ENCODE measurements around the gene RFTN1. TPM values are rescaled to one million over a fixed set of nuclear protein-coding genes. Genes with fewer than 3 reads are reported as not detected.

The RFTN1 gene
- total RNA-seq, 1 donor = 73.0 TPM

DNA sequence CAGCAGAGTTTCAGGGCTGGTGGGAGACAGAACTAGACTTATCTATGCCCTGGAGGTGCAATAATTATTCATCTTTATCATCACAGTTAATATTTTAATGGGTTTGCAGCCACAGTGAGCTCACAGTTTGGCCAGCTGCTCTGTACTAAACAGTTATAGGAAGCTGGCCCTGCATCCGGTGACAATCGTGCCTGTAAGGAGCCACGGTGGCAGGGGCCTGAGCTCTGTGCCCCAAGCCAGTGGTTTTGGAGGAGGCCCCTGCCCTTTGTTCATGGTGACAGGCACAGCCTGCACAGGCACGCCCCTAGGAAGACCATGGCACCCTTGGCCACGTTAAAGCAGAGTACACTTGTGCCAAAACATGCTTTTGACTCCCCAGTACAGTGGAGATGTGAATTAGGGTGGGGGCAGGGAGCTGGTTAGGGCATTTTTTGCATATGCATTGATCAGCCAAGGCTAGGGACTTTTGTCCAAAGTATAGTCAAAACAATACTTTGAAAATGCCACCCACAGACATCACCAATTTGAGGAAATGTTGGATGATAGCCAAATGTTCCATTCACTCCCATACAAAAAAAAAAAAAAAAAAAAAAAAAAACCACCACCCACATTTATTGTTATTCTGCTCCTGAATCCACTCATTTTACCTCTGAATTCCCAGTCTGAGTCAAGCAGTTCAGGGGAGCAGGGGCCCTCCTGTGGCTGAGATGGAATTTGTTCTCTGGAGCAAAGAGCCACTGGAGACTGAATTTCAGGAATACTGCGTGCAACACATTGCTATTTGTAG is 3.4 kb upstream of the RFTN1 start:
- TF ChIP-seq, protein P1, sequence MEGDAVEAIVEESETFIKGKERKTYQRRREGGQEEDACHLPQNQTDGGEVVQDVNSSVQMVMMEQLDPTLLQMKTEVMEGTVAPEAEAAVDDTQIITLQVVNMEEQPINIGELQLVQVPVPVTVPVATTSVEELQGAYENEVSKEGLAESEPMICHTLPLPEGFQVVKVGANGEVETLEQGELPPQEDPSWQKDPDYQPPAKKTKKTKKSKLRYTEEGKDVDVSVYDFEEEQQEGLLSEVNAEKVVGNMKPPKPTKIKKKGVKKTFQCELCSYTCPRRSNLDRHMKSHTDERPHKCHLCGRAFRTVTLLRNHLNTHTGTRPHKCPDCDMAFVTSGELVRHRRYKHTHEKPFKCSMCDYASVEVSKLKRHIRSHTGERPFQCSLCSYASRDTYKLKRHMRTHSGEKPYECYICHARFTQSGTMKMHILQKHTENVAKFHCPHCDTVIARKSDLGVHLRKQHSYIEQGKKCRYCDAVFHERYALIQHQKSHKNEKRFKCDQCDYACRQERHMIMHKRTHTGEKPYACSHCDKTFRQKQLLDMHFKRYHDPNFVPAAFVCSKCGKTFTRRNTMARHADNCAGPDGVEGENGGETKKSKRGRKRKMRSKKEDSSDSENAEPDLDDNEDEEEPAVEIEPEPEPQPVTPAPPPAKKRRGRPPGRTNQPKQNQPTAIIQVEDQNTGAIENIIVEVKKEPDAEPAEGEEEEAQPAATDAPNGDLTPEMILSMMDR (IDR thresholded peaks at IDR 0.05; ENCODE audit: insufficient read depth, low read depth, low read length) = peak; percentile 76
- H3K4me3 ChIP-seq (ENCODE audit: low read depth, low read length) = no peak overlapping the region
- DNase-seq (ENCODE audit: low read depth) = peak; percentile 78

DNA sequence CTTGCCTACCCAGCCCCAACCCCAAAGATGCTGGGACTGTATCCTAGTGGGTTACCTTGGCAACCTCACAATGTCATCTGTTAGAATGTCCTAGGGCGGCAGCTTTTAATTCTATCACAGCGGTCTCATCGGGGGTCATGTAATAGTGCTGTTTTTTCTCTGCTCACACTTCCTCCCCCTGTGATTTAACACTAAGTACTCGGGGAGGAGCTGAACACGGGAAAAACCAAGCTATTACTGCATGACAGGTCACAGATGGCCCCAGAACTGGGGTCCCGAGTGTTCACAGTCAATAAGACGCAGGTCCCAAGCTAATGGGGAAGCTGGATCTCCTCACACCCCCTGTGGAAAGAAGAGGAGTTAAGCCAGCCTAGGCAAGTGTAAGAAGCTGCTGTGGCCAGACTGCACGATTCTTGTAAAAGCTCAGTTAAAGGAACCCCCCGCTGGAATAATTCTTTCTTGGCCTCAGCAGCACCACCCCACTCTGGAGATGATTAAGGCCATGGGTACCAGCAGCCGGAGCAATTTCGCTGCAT is 2.5 kb upstream of the RFTN1 start:
- TF ChIP-seq, protein P1 (IDR thresholded peaks at IDR 0.05; ENCODE audit: insufficient read depth, low read depth, low read length) = no peak
- H3K4me3 ChIP-seq (ENCODE audit: low read depth, low read length) = no peak overlapping the region
- no peak for DNase-seq (ENCODE audit: low read depth)

DNA sequence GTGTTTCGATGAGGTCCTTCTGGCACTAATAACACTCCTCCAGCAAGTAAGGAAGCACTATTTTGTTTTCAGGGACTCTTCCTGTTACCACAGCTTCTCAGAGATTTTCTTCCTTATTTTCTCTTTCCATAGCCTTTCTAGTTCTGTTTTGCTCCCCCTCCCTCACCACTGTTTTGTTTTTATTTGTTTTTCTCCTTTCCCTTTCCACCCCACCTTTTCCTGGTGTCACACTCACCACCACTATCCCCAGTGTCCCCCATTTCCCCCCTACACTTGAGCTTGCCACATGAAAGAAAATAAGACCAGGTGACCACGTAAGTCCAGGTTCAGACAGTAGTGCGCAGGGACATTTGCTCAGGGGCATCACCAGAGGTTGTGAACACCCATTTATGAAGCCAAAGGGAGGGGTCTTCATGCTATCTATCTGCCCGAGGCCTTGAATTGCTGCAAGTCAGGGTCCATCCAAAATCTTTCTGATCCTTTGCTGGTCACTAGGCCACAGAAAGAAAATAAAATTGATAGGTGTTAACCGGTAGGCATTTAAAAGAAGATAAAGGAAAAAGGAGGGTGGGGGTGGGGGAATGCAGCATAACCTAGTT is 1.4 kb upstream of the RFTN1 start:
- TF ChIP-seq, protein P1 (IDR thresholded peaks at IDR 0.05; ENCODE audit: insufficient read depth, low read depth, low read length) = no peak
- H3K4me3 ChIP-seq (ENCODE audit: low read depth, low read length) = no peak overlapping the region
- no peak for DNase-seq (ENCODE audit: low read depth)

DNA sequence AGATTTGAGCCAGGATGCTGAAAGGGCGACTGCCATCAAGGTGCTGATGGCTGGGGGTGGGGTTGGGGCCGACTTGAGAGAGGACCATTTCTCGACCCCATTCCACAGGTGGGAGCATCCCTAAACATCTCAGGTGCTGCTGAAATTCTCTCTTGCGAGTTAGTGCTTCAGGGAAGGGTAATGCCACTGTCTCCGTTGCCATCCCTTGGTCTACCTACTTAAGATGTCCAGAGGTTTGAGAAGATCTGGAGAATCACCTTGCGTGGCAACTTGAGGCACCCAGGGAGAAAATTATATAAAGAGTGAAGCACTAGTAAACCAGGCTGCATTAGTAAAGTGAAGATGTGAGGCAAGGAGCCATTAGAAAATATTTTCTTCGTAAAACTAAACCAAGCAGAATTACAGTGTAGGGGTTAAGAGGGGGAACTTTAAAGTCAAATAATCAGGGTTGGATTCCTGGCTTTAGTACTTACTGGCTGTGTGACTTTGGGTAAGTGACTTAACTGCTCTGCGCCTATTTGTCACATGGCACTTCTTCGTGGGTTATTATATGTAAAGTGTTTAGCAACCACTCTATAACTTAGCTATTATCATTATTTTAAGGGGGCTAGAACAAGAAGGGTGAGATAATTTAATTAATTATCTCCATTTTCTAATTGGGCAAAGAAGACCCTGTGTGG is 662 bp upstream of the RFTN1 start:
- TF ChIP-seq, protein P1 (IDR thresholded peaks at IDR 0.05; ENCODE audit: insufficient read depth, low read depth, low read length) = no peak
- H3K4me3 ChIP-seq (ENCODE audit: low read depth, low read length) = peak overlapping the region; percentile 97
- no peak for DNase-seq (ENCODE audit: low read depth)

DNA sequence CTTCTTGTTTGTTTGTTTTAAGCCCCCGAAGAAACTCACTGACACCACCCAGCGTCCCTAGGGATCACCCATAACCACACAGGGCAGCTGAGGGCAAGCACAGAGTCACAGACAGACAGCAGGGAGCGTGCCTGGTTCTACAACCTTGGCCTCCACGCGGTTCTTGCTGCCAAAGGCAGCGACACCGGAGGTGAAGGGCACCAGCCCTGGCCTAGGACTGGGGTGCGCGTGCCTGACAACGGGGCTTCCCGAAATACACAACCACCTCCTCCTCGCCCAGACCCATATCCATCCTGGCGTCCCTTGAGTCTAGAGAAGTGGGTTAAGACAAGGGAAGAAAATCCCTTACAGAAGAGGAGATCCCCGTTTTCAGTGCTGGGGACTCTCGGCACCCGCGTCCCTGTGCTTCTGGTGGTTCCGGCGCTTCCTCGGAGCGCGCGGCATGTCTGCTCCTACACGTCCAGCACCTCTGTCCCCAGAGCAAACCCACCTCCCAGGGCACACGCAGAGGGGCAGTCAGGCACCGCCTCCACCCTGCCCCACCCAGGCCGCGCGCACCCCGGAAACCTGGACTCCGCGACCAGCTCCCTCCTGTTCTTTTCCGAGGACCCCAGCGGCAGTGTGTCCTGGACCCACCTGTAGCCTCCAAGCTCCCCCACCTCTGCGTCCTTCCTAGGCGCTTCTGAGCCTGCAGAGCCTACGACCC is 911 bp downstream of the RFTN1 start:
- peak; percentile 43 for DNase-seq (ENCODE audit: low read depth)
- TF ChIP-seq, protein P1 (IDR thresholded peaks at IDR 0.05; ENCODE audit: insufficient read depth, low read depth, low read length) = no peak
- peak overlapping the region; percentile 97 for H3K4me3 ChIP-seq (ENCODE audit: low read depth, low read length)

DNA sequence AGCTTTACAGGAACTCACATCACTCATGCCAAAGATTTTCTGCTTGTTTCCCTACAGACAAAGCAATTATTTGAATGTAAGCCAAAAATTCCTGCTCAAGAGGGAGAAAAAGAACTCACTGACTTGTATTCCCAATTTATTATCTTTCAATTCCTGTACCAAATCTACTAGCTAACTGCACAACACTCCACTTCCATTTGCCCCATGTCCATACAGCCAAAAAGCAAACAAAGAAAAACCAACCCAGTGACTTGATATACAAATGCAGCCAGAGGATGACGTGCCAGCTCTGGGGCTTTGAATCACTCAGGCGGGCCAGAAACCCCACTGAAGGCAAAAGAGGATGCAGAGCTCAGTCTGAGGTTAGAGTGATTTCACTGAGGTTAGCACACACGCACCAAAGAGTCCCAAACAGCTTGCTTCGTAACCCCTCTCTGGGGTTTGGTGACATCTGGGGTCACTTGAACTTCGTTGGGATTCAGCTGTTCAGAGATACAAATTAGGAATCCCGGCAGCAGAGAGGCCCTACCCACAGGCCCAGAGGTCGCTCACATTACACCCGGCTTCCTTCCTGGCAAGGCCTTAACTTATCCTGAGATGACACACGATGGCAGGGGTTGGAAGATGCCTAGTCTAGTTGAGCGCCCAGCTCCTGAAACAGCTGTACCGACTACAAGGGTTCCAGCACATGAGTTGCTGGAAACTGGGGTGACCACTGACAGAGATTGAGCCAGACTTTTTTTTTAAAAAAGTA is 1.6 kb downstream of the RFTN1 start:
- TF ChIP-seq, protein P1 (IDR thresholded peaks at IDR 0.05; ENCODE audit: insufficient read depth, low read depth, low read length) = no peak
- H3K4me3 ChIP-seq (ENCODE audit: low read depth, low read length) = peak overlapping the region; percentile 97
- DNase-seq (ENCODE audit: low read depth) = peak; percentile 88
